Measurements from ENCODE around the gene ATP1A4.

GRCh38 chr1:160193832-160194736, 42.7 kb downstream of the ATP1A4 start:
- TF ChIP-seq, protein P1, sequence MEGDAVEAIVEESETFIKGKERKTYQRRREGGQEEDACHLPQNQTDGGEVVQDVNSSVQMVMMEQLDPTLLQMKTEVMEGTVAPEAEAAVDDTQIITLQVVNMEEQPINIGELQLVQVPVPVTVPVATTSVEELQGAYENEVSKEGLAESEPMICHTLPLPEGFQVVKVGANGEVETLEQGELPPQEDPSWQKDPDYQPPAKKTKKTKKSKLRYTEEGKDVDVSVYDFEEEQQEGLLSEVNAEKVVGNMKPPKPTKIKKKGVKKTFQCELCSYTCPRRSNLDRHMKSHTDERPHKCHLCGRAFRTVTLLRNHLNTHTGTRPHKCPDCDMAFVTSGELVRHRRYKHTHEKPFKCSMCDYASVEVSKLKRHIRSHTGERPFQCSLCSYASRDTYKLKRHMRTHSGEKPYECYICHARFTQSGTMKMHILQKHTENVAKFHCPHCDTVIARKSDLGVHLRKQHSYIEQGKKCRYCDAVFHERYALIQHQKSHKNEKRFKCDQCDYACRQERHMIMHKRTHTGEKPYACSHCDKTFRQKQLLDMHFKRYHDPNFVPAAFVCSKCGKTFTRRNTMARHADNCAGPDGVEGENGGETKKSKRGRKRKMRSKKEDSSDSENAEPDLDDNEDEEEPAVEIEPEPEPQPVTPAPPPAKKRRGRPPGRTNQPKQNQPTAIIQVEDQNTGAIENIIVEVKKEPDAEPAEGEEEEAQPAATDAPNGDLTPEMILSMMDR (IDR thresholded peaks at IDR 0.05): no peak
- TF ChIP-seq TCF7L2 (IDR thresholded peaks at IDR 0.05; ENCODE audit: low read depth, low read length) (no peak), POLR2AphosphoS5 (IDR thresholded peaks at IDR 0.05; ENCODE audit: low read depth, low read length) (no peak)

Measured in Panc1 (cell line).